CD8-positive, alpha-beta memory T cell (primary cell): Measurements from ENCODE around the gene TRIM34. TPM values are rescaled to one million over a fixed set of nuclear protein-coding genes. Genes with fewer than 3 reads are reported as not detected.
"Not testable (repeated sequence)": the region's sequence is repeated elsewhere in the genome, so short reads cannot be mapped to it uniquely, and the experiment has no call there.

Experiments
- CTCF ChIA-PET: fragments of 350-600 bp; sonication (Branson Sonifier 250); formaldehyde crosslinking; loops from one replicate; lab custom pipeline; 2021; ENCODE audit warnings: antibody characterized with exemption; lab: Charles Lee
- POLR2A ChIA-PET: fragments of 350-600 bp; sonication (Branson Sonifier 250); formaldehyde crosslinking; loops from one replicate; lab custom pipeline; 2021; ENCODE audit warnings: antibody characterized with exemption; lab: Charles Lee
- DNase-seq, 5 donors: peaks; one replicate each; pipeline versions ENCODE4 v3.0.0 to v3.0.0-alpha.2; 2020 to 2022; ENCODE audit warnings: mixed read lengths in 1 of 5
- H3K27ac ChIP-seq: one replicate; pipeline ENCODE4 v1.7.0; 2013; ENCODE audit warnings: low read depth, mild to moderate bottlenecking, low read length, moderate library complexity
- H3K27me3 ChIP-seq: 2 replicates; pipeline ENCODE4 v1.7.0; 2013; ENCODE audit warnings: low read length, mild to moderate bottlenecking; ENCODE audit not compliant: insufficient read depth, poor library complexity, severe bottlenecking
- H3K36me3 ChIP-seq: 2 replicates; pipeline ENCODE4 v1.7.0; 2013; ENCODE audit warnings: mild to moderate bottlenecking, low read length, moderate library complexity; ENCODE audit not compliant: insufficient read depth
- H3K4me1 ChIP-seq: 2 replicates; pipeline ENCODE4 v1.7.0; 2013; ENCODE audit warnings: mild to moderate bottlenecking, low read length, moderate library complexity; ENCODE audit not compliant: insufficient read depth
- H3K4me3 ChIP-seq: 2 replicates; pipeline ENCODE4 v1.7.0; 2013; ENCODE audit warnings: mild to moderate bottlenecking, low read length
- H3K9me3 ChIP-seq: 2 replicates; pipeline ENCODE4 v1.7.0; 2013; ENCODE audit warnings: mild to moderate bottlenecking, low read length
- H3K27ac Mint-ChIP-seq, 8 donors: one replicate each; pipeline ENCODE4 v1.8.0; 2020 to 2021; ENCODE audit warnings: mixed read lengths in 8 of 8, mild to moderate bottlenecking in 6 of 8, inconsistent platforms in 3 of 8, moderate library complexity in 3 of 8
- H3K27me3 Mint-ChIP-seq, 2 donors: one replicate each; pipeline ENCODE4 v1.8.0; 2020 to 2021; ENCODE audit warnings: mixed read lengths in 2 of 2, mild to moderate bottlenecking in 1 of 2, moderate library complexity in 1 of 2
- H3K36me3 Mint-ChIP-seq, 3 donors: one replicate each; pipeline ENCODE4 v1.8.0; 2020 to 2021; ENCODE audit warnings: mixed read lengths in 3 of 3, inconsistent platforms in 1 of 3, mild to moderate bottlenecking in 1 of 3
- H3K4me1 Mint-ChIP-seq, 3 donors: one replicate each; pipeline ENCODE4 v1.8.0; 2020 to 2021; ENCODE audit warnings: mixed read lengths in 3 of 3, inconsistent platforms in 1 of 3, mild to moderate bottlenecking in 1 of 3
- H3K4me3 Mint-ChIP-seq, 7 donors: one replicate each; pipeline ENCODE4 v1.8.0; 2020 to 2021; ENCODE audit warnings: mixed read lengths in 7 of 7, mild to moderate bottlenecking in 6 of 7, moderate library complexity in 4 of 7, inconsistent platforms in 2 of 7
- H3K9me3 Mint-ChIP-seq, 5 donors: one replicate each; pipeline ENCODE4 v1.8.0; 2020 to 2022; ENCODE audit warnings: mixed read lengths in 5 of 5, mild to moderate bottlenecking in 3 of 5, moderate library complexity in 2 of 5, inconsistent platforms in 1 of 5
- polyA plus RNA-seq: library from polyadenylated mRNA; unstranded; fragments of 300-500 nt; fragmentation: Illumina TruSeq; gene quantifications from one replicate; pipeline ENCODE4 v1.2.3, GENCODE V29; 2021
- total RNA-seq, 2 experiments: library from RNA; stranded (reverse); gene quantifications; one replicate each; pipeline ENCODE4 v1.2.3, GENCODE V29; 2021

Gene TRIM34
- total and polyA plus RNA-seq, 3 experiments from 2014 or later: 3.1 to 13.5 (median 4.1) TPM

GRCh38 chr11:5689551-5689983, 64.8 kb downstream of the TRIM34 start, which contains the start of gene TRIM22:
Gene TRIM22 (plus strand): TSS chr11:5689790. CDS start chr11:5696233, 6,443 bp downstream.
- Histone ChIP-seq H3K4me3 (peak within 1 kb of the TSS; percentile 84), H3K9me3 (no peaks in the 10 kb centered on the region), H3K27ac (peak within 1 kb of the TSS; percentile 79), H3K4me1 (peaks cover 42% of the 10 kb centered on the region), H3K27me3 (no peaks in the 10 kb centered on the region), H3K36me3 (no peaks in the 10 kb centered on the region)
- DNase-seq: peak; percentile 27 to 70 (median 57)
- Mint-ChIP-seq H3K4me3 (peak within 1 kb of the TSS; percentile 92 to 99 (median 95)), H3K36me3 (peaks cover 0 to 40% (median 4%) of the 10 kb centered on the region in 3 donors), H3K9me3 (peaks cover 0 to 1% (median 0%) of the 10 kb centered on the region in 5 donors), H3K4me1 (peaks cover 54 to 61% (median 60%) of the 10 kb centered on the region in 3 donors), H3K27me3 (no peaks in the 10 kb centered on the region), H3K27ac (peak within 1 kb of the TSS; percentile 91 to 98 (median 96))
- CTCF ChIA-PET: interaction anchor here (1.5 to 2.4 kb wide), 3 partner anchors 11 to 674 kb away, joined by 3 to 11 read pairs (median 5); no protein-coding TSS in a partner anchor
- POLR2A ChIA-PET: interaction anchor here (0.7 to 1.2 kb wide), 2 partner anchors 10 to 546 kb away, joined by 3 read pairs; no protein-coding TSS in a partner anchor

DNA sequence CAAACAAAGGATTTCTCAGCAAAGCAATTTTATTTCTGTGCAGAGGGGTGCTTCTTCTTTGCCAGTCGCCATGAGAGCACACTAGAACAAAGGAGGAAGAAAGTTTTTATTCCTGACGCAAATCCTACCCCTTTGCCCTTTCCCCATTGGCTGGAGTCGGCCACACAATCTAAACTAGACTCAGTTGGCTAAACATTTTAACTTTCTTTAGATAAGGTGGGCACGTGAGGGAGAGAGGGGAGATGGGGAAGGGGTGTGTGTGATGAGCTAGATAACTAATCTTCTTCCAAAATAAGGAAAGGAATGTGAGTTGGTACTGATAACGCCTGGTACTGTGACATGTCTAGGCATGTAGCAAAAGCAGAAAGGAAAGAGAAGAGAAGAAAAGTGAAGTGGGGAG, 65.4 kb downstream of the TRIM34 start:
- Histone ChIP-seq H3K4me1 (peaks cover 46% of the 10 kb centered on the region), H3K36me3 (no peaks in the 10 kb centered on the region), H3K27ac (peak overlapping the region; percentile 79), H3K4me3 (peak overlapping the region; percentile 84), H3K9me3 (no peaks in the 10 kb centered on the region), H3K27me3 (no peaks in the 10 kb centered on the region)
- no peaks in the 10 kb centered on the region for H3K27me3 Mint-ChIP-seq
- H3K9me3 Mint-ChIP-seq: peaks cover 0 to 1% (median 0%) of the 10 kb centered on the region in 5 donors
- H3K36me3 Mint-ChIP-seq: peaks cover 0 to 41% (median 4%) of the 10 kb centered on the region in 3 donors
- H3K4me3 Mint-ChIP-seq: peak overlapping the region; percentile 92 to 99 (median 95)
- H3K27ac Mint-ChIP-seq: peak overlapping the region; percentile 91 to 98 (median 96)
- CTCF ChIA-PET: interaction anchor here (1.5 to 2.4 kb wide), 3 partner anchors 10 to 673 kb away, joined by 3 to 11 read pairs (median 5); no protein-coding TSS in a partner anchor
- H3K4me1 Mint-ChIP-seq: peaks cover 52 to 61% (median 60%) of the 10 kb centered on the region in 3 donors
- POLR2A ChIA-PET: interaction anchor here (0.7 to 1.2 kb wide), 2 partner anchors 10 to 545 kb away, joined by 3 read pairs; no protein-coding TSS in a partner anchor
- DNase-seq: no peak

GRCh38 chr11:5690736-5691135, 65.9 kb downstream of the TRIM34 start:
- no peak for DNase-seq
- Mint-ChIP-seq H3K4me3 (peak overlapping the region; percentile 92 to 99 (median 95)), H3K27me3 (no peaks in the 10 kb centered on the region), H3K9me3 (peaks cover 0 to 1% (median 0%) of the 10 kb centered on the region in 5 donors), H3K27ac (peak overlapping the region; percentile 91 to 98 (median 96)), H3K36me3 (peaks cover 0 to 45% (median 4%) of the 10 kb centered on the region in 3 donors), H3K4me1 (peaks cover 54 to 63% (median 63%) of the 10 kb centered on the region in 3 donors)
- Histone ChIP-seq H3K36me3 (no peaks in the 10 kb centered on the region), H3K4me1 (peaks cover 48% of the 10 kb centered on the region), H3K9me3 (no peaks in the 10 kb centered on the region), H3K27ac (peak overlapping the region; percentile 79), H3K4me3 (peak overlapping the region; percentile 84), H3K27me3 (no peaks in the 10 kb centered on the region)
- ChIA-PET POLR2A (no interaction called here), CTCF (interaction anchor here (1.5 to 2.4 kb wide), 3 partner anchors 10 to 672 kb away, joined by 3 to 11 read pairs (median 5); no protein-coding TSS in a partner anchor)

- Mint-ChIP-seq H3K36me3 (peaks cover 5 to 51% (median 6%) of the 10 kb centered on the region in 3 donors), H3K27ac (peak overlapping the region; percentile 91 to 98 (median 96)), H3K4me1 (peaks cover 57 to 65% (median 65%) of the 10 kb centered on the region in 3 donors), H3K4me3 (peak overlapping the region; percentile 92 to 99 (median 95))
- CTCF ChIA-PET: interaction anchor here (2.4 kb wide), 1 partner anchor 20 kb away, joined by 11 read pairs; no protein-coding TSS in a partner anchor
- DNase-seq, POLR2A ChIA-PET, H3K27me3 ChIP-seq, H3K36me3 ChIP-seq, H3K9me3 Mint-ChIP-seq, H3K9me3 ChIP-seq, H3K27me3 Mint-ChIP-seq: not testable (repeated sequence)
- Histone ChIP-seq H3K4me3 (peak overlapping the region; percentile 84), H3K27ac (peak overlapping the region; percentile 79), H3K4me1 (peaks cover 54% of the 10 kb centered on the region)
These were observed 66.6 kb downstream of the TRIM34 start for GRCh38 chr11:5691238-5691963.

DNA sequence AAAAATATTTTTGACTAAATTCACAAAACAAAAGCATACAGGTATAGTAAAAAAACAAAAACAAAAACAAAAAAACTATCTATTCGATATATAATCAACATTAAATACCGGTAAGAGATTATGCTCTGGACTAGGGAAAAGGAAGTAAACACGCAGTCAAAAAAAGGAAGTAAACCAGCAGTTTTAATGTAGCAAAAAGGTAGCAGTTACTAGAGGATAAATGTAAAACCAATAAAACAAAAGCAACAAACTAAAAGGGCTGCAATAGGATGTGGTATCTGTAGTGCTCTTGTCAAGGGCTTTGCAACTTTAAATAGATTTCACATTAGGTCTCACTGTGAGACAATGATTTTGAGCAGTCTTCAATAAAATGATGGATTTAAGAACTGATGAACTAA, 67.2 kb downstream of the TRIM34 start:
- peaks cover 7 to 57% (median 8%) of the 10 kb centered on the region in 3 donors for H3K36me3 Mint-ChIP-seq
- peaks cover 0 to 1% (median 0%) of the 10 kb centered on the region in 5 donors for H3K9me3 Mint-ChIP-seq
- H3K4me1 Mint-ChIP-seq: peaks cover 62 to 71% (median 71%) of the 10 kb centered on the region in 3 donors
- Histone ChIP-seq H3K9me3 (no peaks in the 10 kb centered on the region), H3K27me3 (no peaks in the 10 kb centered on the region), H3K36me3 (peaks cover 6% of the 10 kb centered on the region), H3K4me1 (peaks cover 57% of the 10 kb centered on the region), H3K27ac (peak overlapping the region; percentile 11), H3K4me3 (peak overlapping the region; percentile 84)
- CTCF ChIA-PET: no interaction called here
- no peaks in the 10 kb centered on the region for H3K27me3 Mint-ChIP-seq
- peak in 1 of 5 donors; percentile 25 for DNase-seq
- H3K4me3 Mint-ChIP-seq: peak overlapping the region; percentile 92 to 99 (median 95)
- POLR2A ChIA-PET: no interaction called here
- peak overlapping the region; percentile 91 to 98 (median 96) for H3K27ac Mint-ChIP-seq

Other genes with a start within 250 kb of the TRIM34 start
- gene OR51M1, start 241.2 kb upstream of the TRIM34 start, total RNA-seq: not detected
- gene OR51M1, start 241.2 kb upstream of the TRIM34 start, polyA plus RNA-seq: not detected
- not detected for gene OR51Q1, start 202.9 kb upstream of the TRIM34 start, total RNA-seq
- not detected for gene OR51Q1, start 202.9 kb upstream of the TRIM34 start, polyA plus RNA-seq
- not detected for gene OR51I1, start 183.5 kb upstream of the TRIM34 start, total RNA-seq
- not detected for gene OR51I1, start 183.5 kb upstream of the TRIM34 start, polyA plus RNA-seq
- not detected for gene OR51I2, start 175.7 kb upstream of the TRIM34 start, total RNA-seq
- gene OR51I2, start 175.7 kb upstream of the TRIM34 start, polyA plus RNA-seq: not detected
- gene OR52D1, start 136.3 kb upstream of the TRIM34 start, total RNA-seq: not detected
- gene OR52D1, start 136.3 kb upstream of the TRIM34 start, polyA plus RNA-seq: not detected
- gene UBQLN3, start 115.0 kb upstream of the TRIM34 start, total RNA-seq: not detected
- gene UBQLN3, start 115.0 kb upstream of the TRIM34 start, polyA plus RNA-seq: not detected
- gene UBQLNL, start 108.3 kb upstream of the TRIM34 start, total RNA-seq: not detected
- gene UBQLNL, start 108.3 kb upstream of the TRIM34 start, polyA plus RNA-seq: not detected
- gene OR52H1, start 76.5 kb upstream of the TRIM34 start, total RNA-seq: not detected
- not detected for gene OR52H1, start 76.5 kb upstream of the TRIM34 start, polyA plus RNA-seq
- gene OR52B6, start 44.1 kb upstream of the TRIM34 start, total RNA-seq: not detected
- not detected for gene OR52B6, start 44.1 kb upstream of the TRIM34 start, polyA plus RNA-seq
- under 1 TPM in 1 of 2 experiments, not detected in 1; 0.20 TPM for gene TRIM6, start 28.4 kb upstream of the TRIM34 start, total RNA-seq
- not detected for gene TRIM6, start 28.4 kb upstream of the TRIM34 start, polyA plus RNA-seq
- gene TRIM5, start 60.1 kb downstream of the TRIM34 start, total RNA-seq: 10 to 100 TPM in 1 of 2 experiments, 1 to 10 TPM in 1; 8.2 to 10.6 TPM
- 9.8 TPM for gene TRIM5, start 60.1 kb downstream of the TRIM34 start, polyA plus RNA-seq
- gene TRIM22, start 64.8 kb downstream of the TRIM34 start, total RNA-seq: 100 to 1,000 TPM; 105 TPM
- 163 TPM for gene TRIM22, start 64.8 kb downstream of the TRIM34 start, polyA plus RNA-seq
- gene OR56B1, start 111.4 kb downstream of the TRIM34 start, total RNA-seq: not detected
- gene OR56B1, start 111.4 kb downstream of the TRIM34 start, polyA plus RNA-seq: not detected
- gene OR52N4, start 129.2 kb downstream of the TRIM34 start, total RNA-seq: under 1 TPM; 0.22 to 0.48 TPM
- gene OR52N4, start 129.2 kb downstream of the TRIM34 start, polyA plus RNA-seq: 0.71 TPM
- gene OR52N5, start 158.4 kb downstream of the TRIM34 start, total RNA-seq: not detected
- gene OR52N5, start 158.4 kb downstream of the TRIM34 start, polyA plus RNA-seq: not detected
- not detected for gene OR52N1, start 166.3 kb downstream of the TRIM34 start, total RNA-seq
- gene OR52N1, start 166.3 kb downstream of the TRIM34 start, polyA plus RNA-seq: not detected
- gene OR52N2, start 183.9 kb downstream of the TRIM34 start, total RNA-seq: not detected
- gene OR52N2, start 183.9 kb downstream of the TRIM34 start, polyA plus RNA-seq: not detected
- not detected for gene OR52E6, start 216.9 kb downstream of the TRIM34 start, total RNA-seq
- gene OR52E6, start 216.9 kb downstream of the TRIM34 start, polyA plus RNA-seq: not detected
- gene OR52E8, start 232.7 kb downstream of the TRIM34 start, total RNA-seq: not detected
- not detected for gene OR52E8, start 232.7 kb downstream of the TRIM34 start, polyA plus RNA-seq